ENCODE results near the gene TSPAN18.

Gene TSPAN18

DNA sequence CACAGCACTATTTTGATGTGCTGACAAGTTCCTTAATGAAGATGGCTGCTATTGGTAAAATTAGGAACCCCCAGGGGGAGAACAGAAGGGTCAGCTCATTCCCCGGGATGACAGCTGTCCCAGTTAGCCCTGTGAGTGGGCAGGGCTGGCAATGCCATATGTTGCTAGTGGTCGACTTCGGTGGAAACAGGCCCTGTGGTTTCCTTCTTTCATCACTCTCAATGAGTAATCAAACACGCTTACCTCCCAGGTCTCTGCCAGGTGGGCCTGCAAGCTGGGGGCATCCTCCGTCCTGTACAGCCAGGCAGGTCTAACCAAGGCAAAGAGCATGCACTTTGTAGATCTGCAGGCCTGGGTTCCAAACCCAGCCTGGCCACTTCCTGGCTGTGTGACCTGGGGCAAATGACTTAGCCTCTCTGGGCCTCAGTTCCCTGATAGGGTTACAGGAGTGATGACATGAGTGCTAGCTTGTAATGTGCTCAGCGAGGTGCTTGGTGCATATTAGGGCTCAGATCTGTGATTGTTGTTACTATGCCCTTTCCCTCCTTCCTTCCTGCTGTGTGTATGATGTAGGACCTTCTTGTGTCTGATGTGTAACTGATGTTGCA, 85.2 kb downstream of the TSPAN18 start:
- Histone ChIP-seq H3K9ac (ENCODE audit: insufficient read length, low read depth) (no peak overlapping the region), H3K27me3 (ENCODE audit: insufficient read depth, insufficient read length) (no peaks in the 10 kb centered on the region), H3K4me1 (ENCODE audit: insufficient read depth, insufficient read length) (peaks cover 6% of the 10 kb centered on the region), H3K36me3 (ENCODE audit: insufficient read depth, insufficient read length, low read length) (peaks cover 41% of the 10 kb centered on the region), H3K4me3 (ENCODE audit: insufficient read length, low read depth) (no peak overlapping the region), H3K9me3 (ENCODE audit: insufficient read depth, low read length) (peaks cover 2% of the 10 kb centered on the region; the same call in 1 of the 2 replicates)
- no peak for TF ChIP-seq SUZ12 (IDR thresholded peaks at IDR 0.05; ENCODE audit: extremely low read depth, insufficient read depth, insufficient read length)
- no peak for TF ChIP-seq ZNF274 (IDR thresholded peaks at IDR 0.05; ENCODE audit: low read depth, low read length)
- no peak for TF ChIP-seq YY1 (IDR thresholded peaks at IDR 0.05; ENCODE audit: insufficient read depth, insufficient read length)
- no peak for DNase-seq (ENCODE audit: low read depth, low spot score)

GRCh38 chr11:44812971-44813370, 86.2 kb downstream of the TSPAN18 start:
- Histone ChIP-seq H3K4me3 (ENCODE audit: insufficient read length, low read depth) (no peak overlapping the region), H3K36me3 (ENCODE audit: insufficient read depth, insufficient read length, low read length) (peaks cover 49% of the 10 kb centered on the region), H3K27me3 (ENCODE audit: insufficient read depth, insufficient read length) (no peaks in the 10 kb centered on the region), H3K9ac (ENCODE audit: insufficient read length, low read depth) (no peak overlapping the region), H3K9me3 (ENCODE audit: insufficient read depth, low read length) (peaks cover 8% of the 10 kb centered on the region; the same call in 1 of the 2 replicates), H3K4me1 (ENCODE audit: insufficient read depth, insufficient read length) (peaks cover 6% of the 10 kb centered on the region)
- DNase-seq (ENCODE audit: low read depth, low spot score): no peak
- TF ChIP-seq YY1 (IDR thresholded peaks at IDR 0.05; ENCODE audit: insufficient read depth, insufficient read length) (no peak), SUZ12 (IDR thresholded peaks at IDR 0.05; ENCODE audit: extremely low read depth, insufficient read depth, insufficient read length) (no peak), ZNF274 (IDR thresholded peaks at IDR 0.05; ENCODE audit: low read depth, low read length) (no peak)

- Histone ChIP-seq H3K4me3 (ENCODE audit: insufficient read length, low read depth) (no peak overlapping the region), H3K9ac (ENCODE audit: insufficient read length, low read depth) (no peak overlapping the region), H3K4me1 (ENCODE audit: insufficient read depth, insufficient read length) (peaks cover 6% of the 10 kb centered on the region), H3K27me3 (ENCODE audit: insufficient read depth, insufficient read length) (no peaks in the 10 kb centered on the region), H3K9me3 (ENCODE audit: insufficient read depth, low read length) (peaks cover 8% of the 10 kb centered on the region; the same call in 1 of the 2 replicates), H3K36me3 (ENCODE audit: insufficient read depth, insufficient read length, low read length) (peaks cover 50% of the 10 kb centered on the region)
- DNase-seq (ENCODE audit: low read depth, low spot score): no peak
- TF ChIP-seq ZNF274 (IDR thresholded peaks at IDR 0.05; ENCODE audit: low read depth, low read length) (no peak), SUZ12 (IDR thresholded peaks at IDR 0.05; ENCODE audit: extremely low read depth, insufficient read depth, insufficient read length) (no peak), YY1 (IDR thresholded peaks at IDR 0.05; ENCODE audit: insufficient read depth, insufficient read length) (no peak)
These were observed 86.6 kb downstream of the TSPAN18 start for GRCh38 chr11:44813401-44813800.

- no peak for DNase-seq (ENCODE audit: low read depth, low spot score)
These were observed 88.3 kb downstream of the TSPAN18 start for GRCh38 chr11:44814881-44815592.

GRCh38 chr11:44815917-44816456, 89.2 kb downstream of the TSPAN18 start:
- Histone ChIP-seq H3K36me3 (ENCODE audit: insufficient read depth, insufficient read length, low read length) (peaks cover 47% of the 10 kb centered on the region), H3K9me3 (ENCODE audit: insufficient read depth, low read length) (peaks cover 21% of the 10 kb centered on the region; the same call in 1 of the 2 replicates), H3K4me3 (ENCODE audit: insufficient read length, low read depth) (no peak overlapping the region), H3K9ac (ENCODE audit: insufficient read length, low read depth) (no peak overlapping the region), H3K4me1 (ENCODE audit: insufficient read depth, insufficient read length) (peaks cover 6% of the 10 kb centered on the region), H3K27me3 (ENCODE audit: insufficient read depth, insufficient read length) (no peaks in the 10 kb centered on the region)
- TF ChIP-seq SUZ12 (IDR thresholded peaks at IDR 0.05; ENCODE audit: extremely low read depth, insufficient read depth, insufficient read length): no peak
- no peak for TF ChIP-seq YY1 (IDR thresholded peaks at IDR 0.05; ENCODE audit: insufficient read depth, insufficient read length)
- no peak for DNase-seq (ENCODE audit: low read depth, low spot score)

More at GRCh38 chr11:44814881-44815592, 88.3 kb downstream of the TSPAN18 start:
- peaks cover 6% of the 10 kb centered on the region for H3K4me1 ChIP-seq (ENCODE audit: insufficient read depth, insufficient read length)
- no peak for TF ChIP-seq YY1 (IDR thresholded peaks at IDR 0.05; ENCODE audit: insufficient read depth, insufficient read length)
- no peak for TF ChIP-seq SUZ12 (IDR thresholded peaks at IDR 0.05; ENCODE audit: extremely low read depth, insufficient read depth, insufficient read length)
- no peak for TF ChIP-seq ZNF274 (IDR thresholded peaks at IDR 0.05; ENCODE audit: low read depth, low read length)
- H3K9ac ChIP-seq (ENCODE audit: insufficient read length, low read depth): no peak overlapping the region
- H3K9me3 ChIP-seq (ENCODE audit: insufficient read depth, low read length): peaks cover 12% of the 10 kb centered on the region; the same call in 1 of the 2 replicates
- no peaks in the 10 kb centered on the region for H3K27me3 ChIP-seq (ENCODE audit: insufficient read depth, insufficient read length)
- H3K36me3 ChIP-seq (ENCODE audit: insufficient read depth, insufficient read length, low read length): peaks cover 45% of the 10 kb centered on the region
- no peak overlapping the region for H3K4me3 ChIP-seq (ENCODE audit: insufficient read length, low read depth)

DNA sequence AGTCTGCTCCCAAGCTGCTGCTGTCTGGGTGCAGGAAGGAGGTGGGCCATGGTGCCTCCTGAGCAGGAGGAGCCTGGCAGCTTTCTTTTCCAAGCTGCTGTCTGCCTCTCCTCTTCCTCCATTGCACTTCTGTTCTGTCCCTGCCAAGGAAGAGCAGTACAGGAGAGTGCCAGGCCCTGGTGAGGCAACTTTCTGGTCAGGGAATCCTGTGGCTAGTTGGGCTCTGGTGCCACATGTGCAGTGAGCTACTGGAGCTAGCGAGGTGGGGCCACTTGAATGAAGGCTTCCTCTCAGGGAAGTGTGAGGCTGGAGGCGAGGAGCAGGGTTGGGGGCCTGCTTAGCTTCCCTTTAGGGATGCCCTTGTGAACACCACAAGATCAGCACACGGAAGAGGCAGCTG, 90.0 kb downstream of the TSPAN18 start:
- TF ChIP-seq YY1 (IDR thresholded peaks at IDR 0.05; ENCODE audit: insufficient read depth, insufficient read length) (no peak), ZNF274 (IDR thresholded peaks at IDR 0.05; ENCODE audit: low read depth, low read length) (no peak), SUZ12 (IDR thresholded peaks at IDR 0.05; ENCODE audit: extremely low read depth, insufficient read depth, insufficient read length) (no peak)
- H3K27me3 ChIP-seq (ENCODE audit: insufficient read depth, insufficient read length): no peaks in the 10 kb centered on the region
- H3K9me3 ChIP-seq (ENCODE audit: insufficient read depth, low read length): peaks cover 27% of the 10 kb centered on the region; the same call in 1 of the 2 replicates
- DNase-seq (ENCODE audit: low read depth, low spot score): no peak
- no peak overlapping the region for H3K9ac ChIP-seq (ENCODE audit: insufficient read length, low read depth)
- H3K36me3 ChIP-seq (ENCODE audit: insufficient read depth, insufficient read length, low read length): peaks cover 47% of the 10 kb centered on the region
- peaks cover 6% of the 10 kb centered on the region for H3K4me1 ChIP-seq (ENCODE audit: insufficient read depth, insufficient read length)
- no peak overlapping the region for H3K4me3 ChIP-seq (ENCODE audit: insufficient read length, low read depth)
